ENCODE results near the gene SUSD3.

DNA sequence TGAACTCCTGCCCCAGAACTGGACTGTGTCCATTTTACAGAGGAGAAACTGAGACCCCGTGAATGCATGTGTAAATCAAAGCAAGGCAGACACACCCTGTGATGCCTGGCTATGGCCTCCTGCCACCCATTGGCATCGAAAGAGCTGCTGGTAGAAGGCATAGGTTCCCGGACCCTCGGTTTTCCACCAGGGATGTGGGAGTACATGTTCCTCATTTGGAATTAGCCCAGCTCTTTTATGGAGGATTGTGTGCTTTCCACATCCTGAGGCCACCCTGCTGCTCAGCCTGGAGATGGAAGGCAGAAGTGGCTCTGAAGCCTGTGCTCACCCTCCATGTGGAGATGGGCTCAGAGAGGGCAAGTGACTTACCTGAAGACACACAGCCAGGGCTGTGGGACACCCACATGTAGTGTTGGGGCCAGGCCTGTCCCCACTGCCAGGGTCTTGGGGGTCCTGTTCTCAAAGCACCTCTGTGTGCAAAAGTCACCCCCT is 2.8 kb downstream of the SUSD3 start:
- TF ChIP-seq, protein P1, sequence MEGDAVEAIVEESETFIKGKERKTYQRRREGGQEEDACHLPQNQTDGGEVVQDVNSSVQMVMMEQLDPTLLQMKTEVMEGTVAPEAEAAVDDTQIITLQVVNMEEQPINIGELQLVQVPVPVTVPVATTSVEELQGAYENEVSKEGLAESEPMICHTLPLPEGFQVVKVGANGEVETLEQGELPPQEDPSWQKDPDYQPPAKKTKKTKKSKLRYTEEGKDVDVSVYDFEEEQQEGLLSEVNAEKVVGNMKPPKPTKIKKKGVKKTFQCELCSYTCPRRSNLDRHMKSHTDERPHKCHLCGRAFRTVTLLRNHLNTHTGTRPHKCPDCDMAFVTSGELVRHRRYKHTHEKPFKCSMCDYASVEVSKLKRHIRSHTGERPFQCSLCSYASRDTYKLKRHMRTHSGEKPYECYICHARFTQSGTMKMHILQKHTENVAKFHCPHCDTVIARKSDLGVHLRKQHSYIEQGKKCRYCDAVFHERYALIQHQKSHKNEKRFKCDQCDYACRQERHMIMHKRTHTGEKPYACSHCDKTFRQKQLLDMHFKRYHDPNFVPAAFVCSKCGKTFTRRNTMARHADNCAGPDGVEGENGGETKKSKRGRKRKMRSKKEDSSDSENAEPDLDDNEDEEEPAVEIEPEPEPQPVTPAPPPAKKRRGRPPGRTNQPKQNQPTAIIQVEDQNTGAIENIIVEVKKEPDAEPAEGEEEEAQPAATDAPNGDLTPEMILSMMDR (IDR thresholded peaks at IDR 0.05; ENCODE audit: low read depth, low read length) = no peak
- no peak for TF ChIP-seq POLR2A (IDR thresholded peaks at IDR 0.05; ENCODE audit: extremely low read depth, insufficient read length)

Data from NB4 (cell line).